Measurements from ENCODE around the gene RIMS1.
"Not testable (repeated sequence)": the region's sequence is repeated elsewhere in the genome, so short reads cannot be mapped to it uniquely, and the experiment has no call there.

The RIMS1 gene

DNA sequence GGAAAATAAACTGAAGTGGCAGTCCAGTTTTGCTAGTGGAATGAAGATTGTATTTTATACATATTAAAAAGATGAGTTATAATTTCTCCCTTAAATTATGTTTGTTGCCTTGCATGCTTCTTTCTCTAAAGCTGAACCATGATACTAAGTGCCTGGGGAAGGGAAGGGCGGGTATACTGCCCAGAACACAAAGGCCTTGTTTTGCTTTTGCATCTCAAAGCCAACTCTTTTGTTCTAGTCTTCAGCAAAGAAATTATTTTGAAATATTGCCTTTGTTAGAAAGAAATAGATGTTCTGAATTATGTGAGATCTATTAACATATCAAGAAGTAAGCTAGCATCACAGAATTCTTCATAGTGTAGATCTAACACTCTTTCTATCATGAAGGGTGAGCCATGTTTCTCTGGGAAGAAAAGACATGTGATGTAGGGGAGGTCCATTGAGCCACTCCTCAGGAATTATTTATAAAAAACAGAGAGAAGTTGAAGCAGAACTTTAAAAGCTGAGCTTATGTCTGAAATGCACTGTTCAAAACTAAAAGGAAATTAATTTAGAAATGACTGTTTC is 108.4 kb downstream of the RIMS1 start:
- DNase-seq (ENCODE audit: insufficient read length), result no peak
- no peak for FAIRE-seq
- TF ChIP-seq POLR2AphosphoS5 (IDR thresholded peaks at IDR 0.05; ENCODE audit: low read depth, low read length) (no peak), POLR2A (IDR thresholded peaks at IDR 0.05; ENCODE audit: low read depth, low read length) (no peak), TAF1 (IDR thresholded peaks at IDR 0.05; ENCODE audit: borderline replicate concordance, low read depth, low read length) (no peak)

GRCh38 chr6:71997341-71997740 is 111.0 kb downstream of the RIMS1 start:
- DNase-seq (ENCODE audit: insufficient read length), result no peak
- no peak for FAIRE-seq
- TF ChIP-seq POLR2AphosphoS5 (IDR thresholded peaks at IDR 0.05; ENCODE audit: low read depth, low read length), result no peak
- no peak for TF ChIP-seq POLR2A (IDR thresholded peaks at IDR 0.05; ENCODE audit: low read depth, low read length)
- TF ChIP-seq TAF1 (IDR thresholded peaks at IDR 0.05; ENCODE audit: borderline replicate concordance, low read depth, low read length), result no peak

- TF ChIP-seq TAF1 (IDR thresholded peaks at IDR 0.05; ENCODE audit: borderline replicate concordance, low read depth, low read length), result no peak
- no peak for TF ChIP-seq POLR2AphosphoS5 (IDR thresholded peaks at IDR 0.05; ENCODE audit: low read depth, low read length)
- no peak for TF ChIP-seq POLR2A (IDR thresholded peaks at IDR 0.05; ENCODE audit: low read depth, low read length)
- FAIRE-seq, result no peak
- no peak for DNase-seq (ENCODE audit: insufficient read length)
Observed at GRCh38 chr6:72002415-72002814, 116.1 kb downstream of the RIMS1 start.

DNA sequence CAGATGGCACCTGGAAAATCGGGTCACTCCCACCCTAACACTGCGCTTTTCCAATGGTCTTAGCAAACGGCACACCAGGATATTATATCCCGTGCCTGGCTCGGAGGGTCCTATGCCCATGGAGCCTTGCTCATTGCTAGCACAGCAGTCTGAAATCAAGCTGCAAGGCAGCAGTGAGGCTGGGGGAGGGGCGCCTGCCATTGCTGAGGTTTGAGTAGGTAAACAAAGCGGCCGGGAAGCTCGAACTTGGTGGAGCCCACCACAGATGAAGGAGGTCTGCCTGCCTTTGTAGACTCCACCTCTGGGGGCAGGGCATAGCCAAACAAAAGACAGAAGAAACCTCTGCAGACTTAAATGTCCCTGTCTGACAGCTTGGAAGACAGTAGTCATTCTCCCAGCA is 120.2 kb downstream of the RIMS1 start:
- not testable (repeated sequence) for FAIRE-seq; DNase-seq (ENCODE audit: insufficient read length)

DNA sequence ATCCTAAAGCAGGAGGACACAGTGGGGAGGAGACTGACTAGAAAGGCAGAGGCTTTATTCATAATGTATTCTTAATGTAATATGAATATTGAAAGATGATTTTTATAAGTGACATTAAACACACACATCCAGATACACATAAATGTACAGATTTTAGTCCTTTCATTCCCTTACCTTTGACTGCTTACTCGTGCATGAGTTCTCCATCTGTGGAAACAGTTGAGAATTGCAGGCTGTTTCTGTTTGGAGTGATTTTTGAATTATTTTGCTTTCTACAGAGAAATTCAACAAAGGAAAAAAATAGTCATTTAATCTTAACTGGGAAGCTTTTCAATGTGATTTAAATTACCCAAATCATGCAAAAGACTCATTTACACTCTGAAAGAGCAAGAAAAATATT is 136.5 kb downstream of the RIMS1 start:
- FAIRE-seq, result no peak
- TF ChIP-seq POLR2AphosphoS5 (IDR thresholded peaks at IDR 0.05; ENCODE audit: low read depth, low read length) (no peak), POLR2A (IDR thresholded peaks at IDR 0.05; ENCODE audit: low read depth, low read length) (no peak), TAF1 (IDR thresholded peaks at IDR 0.05; ENCODE audit: borderline replicate concordance, low read depth, low read length) (no peak)
- DNase-seq (ENCODE audit: insufficient read length), result no peak

DNA sequence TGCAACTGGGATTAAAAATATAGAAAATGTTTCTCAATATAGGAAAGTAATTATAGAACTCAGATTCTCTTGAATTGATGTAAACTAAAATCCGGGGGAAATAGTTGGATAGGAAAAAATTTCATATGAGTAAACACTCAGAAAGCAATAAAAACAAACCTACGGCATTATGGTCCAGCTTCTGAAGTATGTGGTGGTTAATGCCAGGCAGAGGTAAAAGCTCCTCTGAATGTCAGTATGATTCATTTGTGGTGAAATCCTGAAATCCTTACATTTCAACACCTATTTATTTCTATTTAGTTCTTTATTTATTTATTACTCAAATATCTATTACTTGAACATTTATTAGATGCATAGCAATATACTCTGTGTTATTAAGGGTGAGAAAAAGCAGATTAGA is 145.1 kb downstream of the RIMS1 start:
- TF ChIP-seq TAF1 (IDR thresholded peaks at IDR 0.05; ENCODE audit: borderline replicate concordance, low read depth, low read length), result no peak
- TF ChIP-seq POLR2A (IDR thresholded peaks at IDR 0.05; ENCODE audit: low read depth, low read length), result no peak
- no peak for TF ChIP-seq POLR2AphosphoS5 (IDR thresholded peaks at IDR 0.05; ENCODE audit: low read depth, low read length)
- FAIRE-seq (no peak), DNase-seq (ENCODE audit: insufficient read length) (no peak)

DNA sequence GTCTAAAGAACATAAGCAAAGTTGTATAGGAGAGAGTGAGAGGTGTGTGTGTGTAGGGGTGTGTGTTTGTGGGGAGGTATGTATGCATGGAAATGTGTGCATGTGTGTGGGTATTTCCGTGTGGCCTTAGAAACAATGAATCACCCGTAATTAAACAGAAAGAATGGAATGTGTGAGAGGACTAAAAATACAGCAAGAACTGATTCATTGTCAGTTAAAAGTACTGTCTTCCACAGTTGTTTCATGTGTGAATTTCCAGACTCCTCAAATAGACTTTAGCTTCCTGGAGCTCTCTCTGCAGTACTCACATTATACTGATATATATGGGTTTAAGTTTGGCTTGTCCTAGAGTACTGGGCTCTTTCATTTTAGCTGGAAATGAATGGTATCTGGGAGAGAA is 145.7 kb downstream of the RIMS1 start:
- TF ChIP-seq POLR2A (IDR thresholded peaks at IDR 0.05; ENCODE audit: low read depth, low read length) (no peak), TAF1 (IDR thresholded peaks at IDR 0.05; ENCODE audit: borderline replicate concordance, low read depth, low read length) (no peak), POLR2AphosphoS5 (IDR thresholded peaks at IDR 0.05; ENCODE audit: low read depth, low read length) (no peak)
- no peak for FAIRE-seq
- no peak for DNase-seq (ENCODE audit: insufficient read length)

DNA sequence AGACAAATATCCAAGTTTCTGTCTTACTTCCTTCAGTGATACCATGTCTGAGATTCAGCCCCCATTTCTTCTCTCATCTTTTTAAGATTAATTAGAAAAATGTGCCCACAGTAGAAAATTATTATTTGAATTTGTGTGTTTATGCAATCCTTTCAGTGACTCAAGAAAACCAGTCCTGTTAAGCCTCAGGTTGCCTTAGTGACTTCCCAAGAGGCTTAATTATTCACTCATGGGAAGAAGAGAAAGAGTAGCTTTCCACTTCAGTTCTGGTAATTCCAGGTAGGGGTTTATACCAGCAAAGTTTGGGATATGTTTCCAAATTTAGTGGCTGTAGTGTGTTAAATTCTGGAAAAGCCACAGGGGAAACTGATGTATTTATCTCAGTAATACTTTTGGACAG is 149.1 kb downstream of the RIMS1 start:
- FAIRE-seq (no peak), DNase-seq (ENCODE audit: insufficient read length) (no peak)
- TF ChIP-seq POLR2AphosphoS5 (IDR thresholded peaks at IDR 0.05; ENCODE audit: low read depth, low read length) (no peak), POLR2A (IDR thresholded peaks at IDR 0.05; ENCODE audit: low read depth, low read length) (no peak), TAF1 (IDR thresholded peaks at IDR 0.05; ENCODE audit: borderline replicate concordance, low read depth, low read length) (no peak)

DNA sequence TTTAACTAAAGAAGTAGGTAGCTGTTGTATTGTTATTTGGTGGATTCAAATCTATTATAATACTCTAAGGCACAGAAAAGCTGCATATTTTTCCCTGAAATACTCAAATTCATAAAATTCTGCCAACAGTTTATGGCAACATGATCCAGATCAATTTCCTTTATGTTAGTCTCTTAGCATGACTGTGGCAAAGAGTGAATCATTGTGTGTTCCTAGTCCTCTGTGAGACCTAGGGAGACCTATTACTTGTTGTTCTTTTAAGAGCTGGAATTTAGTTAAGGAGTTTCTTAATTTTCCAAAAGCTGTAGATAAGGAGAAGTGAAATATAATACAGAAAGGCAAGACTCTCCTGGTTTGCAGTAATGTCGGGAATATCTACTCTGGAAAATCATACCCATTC is 149.6 kb downstream of the RIMS1 start:
- no peak for DNase-seq (ENCODE audit: insufficient read length)
- TF ChIP-seq POLR2AphosphoS5 (IDR thresholded peaks at IDR 0.05; ENCODE audit: low read depth, low read length) (no peak), POLR2A (IDR thresholded peaks at IDR 0.05; ENCODE audit: low read depth, low read length) (no peak), TAF1 (IDR thresholded peaks at IDR 0.05; ENCODE audit: borderline replicate concordance, low read depth, low read length) (no peak)
- FAIRE-seq, result no peak

DNA sequence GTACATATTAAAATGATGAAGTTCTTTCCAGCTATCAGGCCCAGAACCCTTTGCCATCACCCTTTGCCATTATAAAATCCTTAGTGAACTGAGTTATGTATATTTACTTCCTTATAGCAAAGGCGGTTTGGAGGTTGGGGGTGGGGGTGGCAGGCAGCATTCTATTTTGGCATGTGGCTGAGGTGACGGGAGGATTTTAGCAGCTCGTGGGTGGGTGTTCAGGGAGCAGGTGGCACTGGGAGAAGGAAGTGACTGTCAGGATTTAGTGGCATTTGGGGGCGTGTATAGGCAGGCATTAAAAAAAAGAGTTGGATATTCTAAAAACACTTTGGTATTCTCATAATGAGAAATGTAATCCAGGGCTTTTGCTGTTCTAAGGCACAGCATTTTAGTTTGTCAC is 150.7 kb downstream of the RIMS1 start:
- FAIRE-seq (no peak), DNase-seq (ENCODE audit: insufficient read length) (no peak)
- TF ChIP-seq POLR2AphosphoS5 (IDR thresholded peaks at IDR 0.05; ENCODE audit: low read depth, low read length) (no peak), TAF1 (IDR thresholded peaks at IDR 0.05; ENCODE audit: borderline replicate concordance, low read depth, low read length) (no peak), POLR2A (IDR thresholded peaks at IDR 0.05; ENCODE audit: low read depth, low read length) (no peak)

DNA sequence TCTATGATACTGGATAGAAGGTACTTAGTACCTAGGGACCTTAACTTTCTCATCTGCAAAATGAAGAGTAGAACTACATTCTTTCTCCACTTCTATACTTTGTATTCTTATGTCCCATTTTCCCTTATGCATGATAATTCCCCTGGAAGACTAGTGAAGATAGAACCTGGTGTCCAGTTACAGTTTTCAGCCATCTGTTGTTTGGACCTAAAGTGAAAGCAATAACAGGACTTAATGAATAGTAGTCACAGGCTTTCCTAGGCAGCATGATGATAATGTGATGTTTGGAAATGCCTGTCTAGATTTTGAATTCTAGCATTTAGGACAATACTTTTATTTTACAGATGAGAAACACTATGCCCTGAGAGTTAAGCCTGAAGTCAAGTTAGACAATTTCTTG is 153.8 kb downstream of the RIMS1 start:
- DNase-seq (ENCODE audit: insufficient read length), result no peak
- TF ChIP-seq TAF1 (IDR thresholded peaks at IDR 0.05; ENCODE audit: borderline replicate concordance, low read depth, low read length) (no peak), POLR2A (IDR thresholded peaks at IDR 0.05; ENCODE audit: low read depth, low read length) (no peak), POLR2AphosphoS5 (IDR thresholded peaks at IDR 0.05; ENCODE audit: low read depth, low read length) (no peak)
- FAIRE-seq, result no peak

GRCh38 chr6:72042088-72042487 is 155.7 kb downstream of the RIMS1 start:
- no peak for DNase-seq (ENCODE audit: insufficient read length)
- FAIRE-seq, result no peak
- TF ChIP-seq TAF1 (IDR thresholded peaks at IDR 0.05; ENCODE audit: borderline replicate concordance, low read depth, low read length), result no peak
- no peak for TF ChIP-seq POLR2A (IDR thresholded peaks at IDR 0.05; ENCODE audit: low read depth, low read length)
- no peak for TF ChIP-seq POLR2AphosphoS5 (IDR thresholded peaks at IDR 0.05; ENCODE audit: low read depth, low read length)

DNA sequence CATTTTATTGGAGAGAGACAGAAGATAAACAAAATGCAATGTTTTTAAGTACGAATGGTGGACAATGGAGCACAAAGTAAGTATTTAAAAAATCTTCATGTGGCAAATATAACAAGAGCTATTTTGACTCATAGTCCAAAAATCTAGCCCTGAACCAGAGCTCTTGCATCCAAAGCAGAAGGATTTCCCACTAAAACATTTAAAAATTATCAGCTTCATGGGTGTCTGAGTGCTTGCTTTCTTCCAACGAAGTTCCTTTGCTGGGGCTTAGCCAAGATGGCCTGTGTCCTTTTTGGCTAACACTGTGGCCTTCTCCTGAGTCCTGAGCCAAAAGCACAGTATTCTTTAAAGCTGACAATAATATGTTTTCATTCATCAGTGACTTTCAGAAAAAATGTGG is 161.7 kb downstream of the RIMS1 start:
- no peak for TF ChIP-seq POLR2AphosphoS5 (IDR thresholded peaks at IDR 0.05; ENCODE audit: low read depth, low read length)
- TF ChIP-seq TAF1 (IDR thresholded peaks at IDR 0.05; ENCODE audit: borderline replicate concordance, low read depth, low read length), result no peak
- no peak for TF ChIP-seq POLR2A (IDR thresholded peaks at IDR 0.05; ENCODE audit: low read depth, low read length)
- DNase-seq (ENCODE audit: insufficient read length), result no peak
- no peak for FAIRE-seq
